ENCODE measurements around the gene IQSEC1. TPM values are rescaled to one million over a fixed set of nuclear protein-coding genes. Genes with fewer than 3 reads are reported as not detected.
A peak's percentile ranks its signal among the peaks of the same experiment; 100 is the strongest.

IQSEC1 gene
- total and polyA plus RNA-seq, 2 donors (not counting 1 experiment from before 2014, with no cell fraction given) = 96.7 to 222 TPM

- H4K20me1 ChIP-seq (ENCODE audit: control insufficient read depth, insufficient read depth, low read length, poor library complexity, severe bottlenecking) = peaks cover 89% of the 10 kb centered on the region
- Mint-ChIP-seq H3K4me3 (peak overlapping the region; percentile 8), H3K27ac (peak overlapping the region; percentile 42), H3K27me3 (no peaks in the 10 kb centered on the region), H3K4me1 (peaks cover 78% of the 10 kb centered on the region), H3K9me3 (ENCODE audit: insufficient read depth) (no peaks in the 10 kb centered on the region)
- TF ChIP-seq CTCF (IDR thresholded peaks at IDR 0.05) = no peak
- no peak for TF ChIP-seq EZH2 (IDR thresholded peaks at IDR 0.05; ENCODE audit: borderline replicate concordance, insufficient read depth, low read depth, low read length, poor library complexity, severe bottlenecking)
- POLR2A ChIA-PET = interaction anchor here (0.6 to 3.3 kb wide), 4 partner anchors 8 to 19 kb away, joined by 3 to 13 read pairs (median 5); no protein-coding TSS in a partner anchor
- peak overlapping the region; percentile 97 for H3K4me2 ChIP-seq (replicated peaks; ENCODE audit: low read depth, low read length, poor library complexity, severe bottlenecking)
- H3K9me3 ChIP-seq (ENCODE audit: control extremely low read depth in 1 of 3, control insufficient read depth in 2 of 3, insufficient read depth in 1 of 3, low read length in 2 of 3) = no peaks in the 10 kb centered on the region
- H3K4me1 ChIP-seq (ENCODE audit: control insufficient read depth in 2 of 2, insufficient read depth in 2 of 2, low read length in 2 of 2) = peaks cover 65 to 83% of the 10 kb centered on the region in 2 donors
- no peak overlapping the region for H3K4me3 ChIP-seq (ENCODE audit: control extremely low read depth in 1 of 5, extremely low read depth in 1 of 5, insufficient read depth in 1 of 5, low read depth in 2 of 5, low read length in 4 of 5)
- no peaks in the 10 kb centered on the region for H3K27me3 ChIP-seq (replicated peaks in 1 of 4; ENCODE audit: control extremely low read depth in 1 of 4, control insufficient read depth in 3 of 4, insufficient read depth in 4 of 4, low read length in 3 of 4)
- intact Hi-C loops (cut with micrococcal nuclease) = loop anchor here (1.0 to 5.0 kb wide), 3 partner anchors 13 to 336 kb away; no protein-coding TSS in a partner anchor
- no peak for DNase-seq
- CTCF ChIA-PET = interaction anchor here (0.8 to 9.3 kb wide), 15 partner anchors 9 to 115 kb away, joined by 3 to 108 read pairs (median 11); no protein-coding TSS in a partner anchor
- peaks cover 2 to 55% of the 10 kb centered on the region in 2 experiments for H3K36me3 ChIP-seq (replicated peaks in 1 of 2; ENCODE audit: control extremely low read depth in 1 of 2, control insufficient read depth in 1 of 2, extremely low read depth in 1 of 2, insufficient read depth in 2 of 2, low read length in 1 of 2)
- no peak overlapping the region for H2AFZ ChIP-seq (ENCODE audit: insufficient read depth, low read depth, low read length, poor library complexity, severe bottlenecking)
- no peak for ATAC-seq (ENCODE audit: low read depth)
- no peak overlapping the region for H3K9ac ChIP-seq (ENCODE audit: low read length)
- peaks cover 98% of the 10 kb centered on the region for H3K79me2 ChIP-seq (ENCODE audit: control insufficient read depth, insufficient read depth, low read length)
- H3K27ac ChIP-seq (ENCODE audit: low read length in 2 of 2) = peak overlapping the region; percentile 74 to 88
- WGBS (ENCODE audit: insufficient coverage) = no CpG with 5 or more reads among the region's 2 CpGs
Observed at GRCh38 chr3:12996181-12996506, 77.1 kb downstream of the IQSEC1 start.

- DNase-seq = no peak
- Histone ChIP-seq H3K4me2 (replicated peaks; ENCODE audit: low read depth, low read length, poor library complexity, severe bottlenecking) (peak overlapping the region; percentile 97), H3K27ac (ENCODE audit: low read length in 2 of 2) (peak overlapping the region; percentile 74 to 88), H3K27me3 (replicated peaks in 1 of 4; ENCODE audit: control extremely low read depth in 1 of 4, control insufficient read depth in 3 of 4, insufficient read depth in 4 of 4, low read length in 3 of 4) (no peaks in the 10 kb centered on the region), H4K20me1 (ENCODE audit: control insufficient read depth, insufficient read depth, low read length, poor library complexity, severe bottlenecking) (peaks cover 88% of the 10 kb centered on the region), H3K79me2 (ENCODE audit: control insufficient read depth, insufficient read depth, low read length) (peaks cover 98% of the 10 kb centered on the region), H2AFZ (ENCODE audit: insufficient read depth, low read depth, low read length, poor library complexity, severe bottlenecking) (peak overlapping the region; percentile 59), H3K4me1 (ENCODE audit: control insufficient read depth in 2 of 2, insufficient read depth in 2 of 2, low read length in 2 of 2) (peaks cover 61 to 83% of the 10 kb centered on the region in 2 donors), H3K9me3 (ENCODE audit: control extremely low read depth in 1 of 3, control insufficient read depth in 2 of 3, insufficient read depth in 1 of 3, low read length in 2 of 3) (no peaks in the 10 kb centered on the region), H3K4me3 (ENCODE audit: control extremely low read depth in 1 of 5, extremely low read depth in 1 of 5, insufficient read depth in 1 of 5, low read depth in 2 of 5, low read length in 4 of 5) (peak overlapping the region in 4 of 5 experiments; percentile 68 to 91 (median 72)), H3K36me3 (replicated peaks in 1 of 2; ENCODE audit: control extremely low read depth in 1 of 2, control insufficient read depth in 1 of 2, extremely low read depth in 1 of 2, insufficient read depth in 2 of 2, low read length in 1 of 2) (peaks cover 2 to 56% of the 10 kb centered on the region in 2 experiments), H3K9ac (ENCODE audit: low read length) (peak overlapping the region; percentile 90)
- no peak for TF ChIP-seq EZH2 (IDR thresholded peaks at IDR 0.05; ENCODE audit: borderline replicate concordance, insufficient read depth, low read depth, low read length, poor library complexity, severe bottlenecking)
- TF ChIP-seq CTCF (IDR thresholded peaks at IDR 0.05) = no peak
- WGBS (ENCODE audit: insufficient coverage) = 77% methylated on average over 9 of the region's 10 CpGs
- Mint-ChIP-seq H3K9me3 (ENCODE audit: insufficient read depth) (no peaks in the 10 kb centered on the region), H3K27me3 (no peaks in the 10 kb centered on the region), H3K27ac (peak overlapping the region; percentile 92), H3K4me1 (peaks cover 81% of the 10 kb centered on the region), H3K4me3 (peak overlapping the region; percentile 95)
- ATAC-seq (ENCODE audit: low read depth) = no peak
- intact Hi-C loops (cut with micrococcal nuclease) = loop anchor here (1.0 to 5.0 kb wide), 5 partner anchors 14 to 337 kb away; no protein-coding TSS in a partner anchor
- CTCF ChIA-PET = interaction anchor here (0.8 to 9.3 kb wide), 29 partner anchors 9 to 115 kb away, joined by 3 to 108 read pairs (median 4); no protein-coding TSS in a partner anchor
- POLR2A ChIA-PET = interaction anchor here (0.6 to 3.3 kb wide), 8 partner anchors 9 to 26 kb away, joined by 3 to 13 read pairs (median 4); no protein-coding TSS in a partner anchor
Observed at GRCh38 chr3:12995389-12996180, 77.6 kb downstream of the IQSEC1 start.
